Measurements from ENCODE around the gene SLC25A17.

GRCh38 chr22:40727070-40727963 is 91.8 kb downstream of the SLC25A17 start:
- no peak for TF ChIP-seq CTCF (IDR thresholded peaks at IDR 0.05)
- no peak for TF ChIP-seq POLR2AphosphoS5 (IDR thresholded peaks at IDR 0.05)
- TF ChIP-seq POLR2A (IDR thresholded peaks at IDR 0.05), result no peak
